ENCODE data around the gene MEMO1. TPM values are rescaled to one million over a fixed set of nuclear protein-coding genes. Genes with fewer than 3 reads are reported as not detected.
"Not testable (repeated sequence)": the region's sequence is repeated elsewhere in the genome, so short reads cannot be mapped to it uniquely, and the experiment has no call there.

MEMO1 gene
- total RNA-seq, 2 donors from 2014 or later, result 5.6 to 13.2 TPM

GRCh38 chr2:31919499-31919898, 91.3 kb downstream of the MEMO1 start:
- Histone ChIP-seq H3K36me3 (replicated peaks in 1 of 2; ENCODE audit: insufficient read depth in 1 of 2, low read depth in 2 of 2) (no peaks in the 10 kb centered on the region), H3K4me3 (no peak overlapping the region), H3K27ac (no peak overlapping the region), H3K4me1 (no peaks in the 10 kb centered on the region), H3K9me3 (no peaks in the 10 kb centered on the region), H3K27me3 (no peaks in the 10 kb centered on the region)
- DNase-seq (no peak), ATAC-seq (no peak)
- 72 to 79% methylated on average over 3 of the region's 3 CpGs for WGBS, 2 donors
- TF ChIP-seq POLR2A (IDR thresholded peaks at IDR 0.05), result no peak
- no peak for TF ChIP-seq CTCF (IDR thresholded peaks at IDR 0.05)
- intact Hi-C loops (cut with DNase I), result no loop called here

GRCh38 chr2:31909661-31910060, 101.1 kb downstream of the MEMO1 start:
- Histone ChIP-seq H3K9me3 (no peaks in the 10 kb centered on the region), H3K36me3 (replicated peaks in 1 of 2; ENCODE audit: insufficient read depth in 1 of 2, low read depth in 2 of 2) (peaks cover 3 to 5% of the 10 kb centered on the region in 2 donors), H3K4me3 (no peak overlapping the region), H3K4me1 (no peaks in the 10 kb centered on the region), H3K27me3 (no peaks in the 10 kb centered on the region), H3K27ac (no peak overlapping the region)
- no peak for ATAC-seq
- DNase-seq, result no peak
- no peak for TF ChIP-seq CTCF (IDR thresholded peaks at IDR 0.05)
- no peak for TF ChIP-seq POLR2A (IDR thresholded peaks at IDR 0.05)
- intact Hi-C loops (cut with DNase I), result no loop called here

GRCh38 chr2:31907491-31907890, 103.3 kb downstream of the MEMO1 start:
- H3K27ac ChIP-seq; H3K4me3 ChIP-seq; ATAC-seq; H3K9me3 ChIP-seq; DNase-seq; H3K4me1 ChIP-seq; intact Hi-C loops (cut with DNase I); H3K36me3 ChIP-seq (replicated peaks in 1 of 2; ENCODE audit: insufficient read depth in 1 of 2, low read depth in 2 of 2); H3K27me3 ChIP-seq: not testable (repeated sequence)
- 95 to 100% methylated on average over 6 of the region's 6 CpGs for WGBS, 2 donors

- TF ChIP-seq CTCF (IDR thresholded peaks at IDR 0.05) (no peak), POLR2A (IDR thresholded peaks at IDR 0.05) (no peak)
- Histone ChIP-seq H3K4me3 (no peak overlapping the region), H3K9me3 (no peaks in the 10 kb centered on the region), H3K27ac (no peak overlapping the region), H3K4me1 (no peaks in the 10 kb centered on the region), H3K36me3 (replicated peaks in 1 of 2; ENCODE audit: insufficient read depth in 1 of 2, low read depth in 2 of 2) (no peaks in the 10 kb centered on the region), H3K27me3 (no peaks in the 10 kb centered on the region)
- no peak for DNase-seq
- no peak for ATAC-seq
- 74 to 88% methylated on average over 4 of the region's 4 CpGs for WGBS, 2 donors
- intact Hi-C loops (cut with DNase I), result no loop called here
Measured at GRCh38 chr2:31903109-31903780, 107.6 kb downstream of the MEMO1 start.

- Histone ChIP-seq H3K4me3 (no peak overlapping the region), H3K4me1 (no peaks in the 10 kb centered on the region), H3K27me3 (no peaks in the 10 kb centered on the region), H3K36me3 (replicated peaks in 1 of 2; ENCODE audit: insufficient read depth in 1 of 2, low read depth in 2 of 2) (no peaks in the 10 kb centered on the region), H3K9me3 (peaks cover 0 to 4% (median 0%) of the 10 kb centered on the region in 3 donors), H3K27ac (no peak overlapping the region)
- intact Hi-C loops (cut with DNase I), result no loop called here
- 90 to 94% methylated on average over 2 of the region's 2 CpGs for WGBS, 2 donors
- no peak for DNase-seq
- no peak for TF ChIP-seq CTCF (IDR thresholded peaks at IDR 0.05)
- no peak for TF ChIP-seq POLR2A (IDR thresholded peaks at IDR 0.05)
- no peak for ATAC-seq
Measured at GRCh38 chr2:31901900-31902299, 108.9 kb downstream of the MEMO1 start.

- H3K4me3 ChIP-seq; ATAC-seq; DNase-seq; H3K4me1 ChIP-seq; H3K36me3 ChIP-seq (replicated peaks in 1 of 2; ENCODE audit: insufficient read depth in 1 of 2, low read depth in 2 of 2); intact Hi-C loops (cut with DNase I); H3K9me3 ChIP-seq; H3K27ac ChIP-seq; H3K27me3 ChIP-seq: not testable (repeated sequence)
- WGBS, 2 donors, result 97 to 98% methylated on average over 2 of the region's 2 CpGs
Measured at GRCh38 chr2:31900156-31900555, 110.7 kb downstream of the MEMO1 start.

- H3K4me3 ChIP-seq; intact Hi-C loops (cut with DNase I); H3K27me3 ChIP-seq; H3K27ac ChIP-seq; ATAC-seq; H3K36me3 ChIP-seq (replicated peaks in 1 of 2; ENCODE audit: insufficient read depth in 1 of 2, low read depth in 2 of 2); H3K4me1 ChIP-seq; H3K9me3 ChIP-seq; DNase-seq: not testable (repeated sequence)
- 95 to 100% methylated on average over 3 of the region's 3 CpGs for WGBS, 2 donors
Measured at GRCh38 chr2:31898346-31898745, 112.5 kb downstream of the MEMO1 start.

- H3K4me3 ChIP-seq; H3K36me3 ChIP-seq (replicated peaks in 1 of 2; ENCODE audit: insufficient read depth in 1 of 2, low read depth in 2 of 2); DNase-seq; intact Hi-C loops (cut with DNase I); H3K4me1 ChIP-seq; ATAC-seq; H3K9me3 ChIP-seq; H3K27me3 ChIP-seq; H3K27ac ChIP-seq: not testable (repeated sequence)
- WGBS, 2 donors, result 97 to 100% methylated on average over 4 of the region's 4 CpGs
Measured at GRCh38 chr2:31897340-31897739, 113.5 kb downstream of the MEMO1 start.
